ENCODE data around the gene MTRFR.

Gene MTRFR

GRCh38 chr12:123286652-123287373 is 53.6 kb downstream of the MTRFR start:
- TF ChIP-seq CTCF (IDR thresholded peaks at IDR 0.05; ENCODE audit: low read depth, low read length, missing control alignments), result no peak
- no peak overlapping the region for H3K4me3 ChIP-seq (ENCODE audit: low read depth, low read length)
- no peak for DNase-seq (ENCODE audit: low read depth)

- no peak for DNase-seq (ENCODE audit: low read depth)
- no peak for TF ChIP-seq CTCF (IDR thresholded peaks at IDR 0.05; ENCODE audit: low read depth, low read length, missing control alignments)
- no peak overlapping the region for H3K4me3 ChIP-seq (ENCODE audit: low read depth, low read length)
Observed at GRCh38 chr12:123288751-123289346, 55.6 kb downstream of the MTRFR start.

GRCh38 chr12:123289911-123290310 is 56.7 kb downstream of the MTRFR start:
- DNase-seq (ENCODE audit: low read depth), result no peak
- no peak overlapping the region for H3K4me3 ChIP-seq (ENCODE audit: low read depth, low read length)
- TF ChIP-seq CTCF (IDR thresholded peaks at IDR 0.05; ENCODE audit: low read depth, low read length, missing control alignments), result no peak

- DNase-seq (ENCODE audit: low read depth), result no peak
- no peak overlapping the region for H3K4me3 ChIP-seq (ENCODE audit: low read depth, low read length)
- TF ChIP-seq CTCF (IDR thresholded peaks at IDR 0.05; ENCODE audit: low read depth, low read length, missing control alignments), result no peak
Observed at GRCh38 chr12:123293178-123293760, 60.0 kb downstream of the MTRFR start.

GRCh38 chr12:123305136-123305535 is 71.9 kb downstream of the MTRFR start:
- no peak overlapping the region for H3K4me3 ChIP-seq (ENCODE audit: low read depth, low read length)
- TF ChIP-seq CTCF (IDR thresholded peaks at IDR 0.05; ENCODE audit: low read depth, low read length, missing control alignments), result no peak
- DNase-seq (ENCODE audit: low read depth), result no peak

- no peak for TF ChIP-seq CTCF (IDR thresholded peaks at IDR 0.05; ENCODE audit: low read depth, low read length, missing control alignments)
- DNase-seq (ENCODE audit: low read depth), result no peak
Observed at GRCh38 chr12:123306200-123306599, 73.0 kb downstream of the MTRFR start.

More at GRCh38 chr12:123306200-123306599, 73.0 kb downstream of the MTRFR start:
- H3K4me3 ChIP-seq (ENCODE audit: low read depth, low read length), result no peak overlapping the region

Measured in GM12864 (cell line).